GM23248 (cell line): ENCODE data around the gene NIPBL. TPM values are rescaled to one million over a fixed set of nuclear protein-coding genes. Genes with fewer than 3 reads are reported as not detected.

Source experiments
- DNase-seq: peaks from one replicate; pipeline ENCODE4 v3.0.0-alpha.2; 2015
- H2AFZ ChIP-seq: fragments of 200-600 bp; sonication (generic); 2 replicates; pipeline ENCODE4 v1.6.1; 2016; ENCODE audit warnings: antibody characterized with exemption
- H3F3A ChIP-seq: fragments of 200-600 bp; sonication (generic); 2 replicates; pipeline ENCODE4 v1.6.1; 2016; ENCODE audit warnings: mild to moderate bottlenecking, antibody characterized with exemption, mixed run types; ENCODE audit not compliant: insufficient read depth
- H3K27ac ChIP-seq: fragments of 200-600 bp; sonication (generic); 2 replicates; pipeline ENCODE4 v1.5.1; 2016; ENCODE audit warnings: mild to moderate bottlenecking
- H3K27me3 ChIP-seq: fragments of 200-600 bp; sonication (generic); replicated peaks from 2 replicates; pipeline ENCODE4 v1.6.1; 2016; ENCODE audit warnings: mild to moderate bottlenecking; ENCODE audit not compliant: insufficient read depth
- H3K36me3 ChIP-seq: fragments of 200-600 bp; sonication (generic); 2 replicates; pipeline ENCODE4 v1.6.1; 2016; ENCODE audit warnings: low read depth, mild to moderate bottlenecking
- H3K4me1 ChIP-seq: fragments of 200-600 bp; sonication (generic); 2 replicates; pipeline ENCODE4 v1.6.1; 2016; ENCODE audit warnings: mild to moderate bottlenecking; ENCODE audit not compliant: insufficient read depth
- H3K4me2 ChIP-seq: fragments of 200-600 bp; sonication (generic); one replicate; pipeline ENCODE4 v1.6.1; 2016; ENCODE audit warnings: mild to moderate bottlenecking; ENCODE audit not compliant: unreplicated experiment
- H3K4me3 ChIP-seq: fragments of 200-600 bp; sonication (generic); 2 replicates; pipeline ENCODE4 v1.5.1; 2016; ENCODE audit warnings: mild to moderate bottlenecking
- H3K79me2 ChIP-seq: fragments of 200-600 bp; sonication (generic); 2 replicates; pipeline ENCODE4 v1.6.1; 2016; ENCODE audit warnings: mild to moderate bottlenecking; ENCODE audit not compliant: insufficient read depth
- H3K9ac ChIP-seq: fragments of 200-600 bp; sonication (generic); 2 replicates; pipeline ENCODE4 v1.6.1; 2016; ENCODE audit warnings: mild to moderate bottlenecking
- H3K9me2 ChIP-seq: fragments of 200-600 bp; sonication (generic); 2 replicates; pipeline ENCODE4 v1.6.1; 2016; ENCODE audit warnings: mixed run types, mild to moderate bottlenecking, moderate library complexity; ENCODE audit not compliant: insufficient read depth
- H3K9me3 ChIP-seq: fragments of 200-600 bp; sonication (generic); one replicate; pipeline ENCODE4 v1.6.1; 2017; ENCODE audit warnings: low read depth
- H4K20me1 ChIP-seq: fragments of 200-600 bp; sonication (generic); 2 replicates; pipeline ENCODE4 v1.6.0; 2016; ENCODE audit not compliant: insufficient read depth
- EZH2 ChIP-seq: fragments of 200-600 bp; sonication (generic); IDR thresholded peaks from 2 replicates; pipeline ENCODE4 v1.6.1; 2018; ENCODE audit warnings: antibody characterized with exemption, mild to moderate bottlenecking; ENCODE audit not compliant: insufficient read depth, poor library complexity, severe bottlenecking
- EZH2phosphoT487 ChIP-seq: fragments of 200-600 bp; sonication (generic); IDR thresholded peaks from 2 replicates; pipeline ENCODE4 v1.6.1; 2018; ENCODE audit warnings: antibody characterized with exemption, moderate library complexity, mild to moderate bottlenecking, low read depth; ENCODE audit not compliant: insufficient read depth
- WGBS, 2 experiments: methylation state at CpG; one replicate each; pipeline ENCODE4 v1.1.6; 2015 to 2017; ENCODE audit warnings: low lambda C conversion rate in 2 of 2, low coverage in 1 of 2; ENCODE audit errors: missing lambda C conversion rate in 2 of 2; 5-methylcytosine and 5-hydroxymethylcytosine counted together
- in situ Hi-C: fragments of 300-500 bp; cut with MboI; formaldehyde crosslinking; loops from 2 replicates; pipeline ENCODE4 v1.15.0; 2020
- polyA plus RNA-seq: library from polyadenylated mRNA; unstranded; fragments of >200 nt; fragmentation: Nextera tagmentation; extraction: Ambion mirVana; gene quantifications from 2 replicates; pipeline ENCODE4 v1.2.1, GENCODE V29; 2016
- total RNA-seq: library from RNA; depleted of rRNA; stranded (reverse); fragments of >200 nt; shearing (Covaris generic); gene quantifications from 2 replicates; pipeline ENCODE4 v1.2.3, GENCODE V29; 2014

Gene NIPBL
- total and polyA plus RNA-seq, 2 experiments from 2014 or later = 12.5 to 15.7 TPM

GRCh38 chr5:36985387-36985786, 108.8 kb downstream of the NIPBL start:
- in situ Hi-C loops = no loop called here
- whole genome bisulfite sequencing, 2 experiments = 90 to 91% methylated on average over 10 of the region's 10 CpGs
- Histone ChIP-seq H3K9me3 (no peaks in the 10 kb centered on the region), H3K79me2 (peaks cover 94% of the 10 kb centered on the region), H3K4me2 (no peak overlapping the region), H3K27me3 (no peaks in the 10 kb centered on the region), H3K27ac (no peak overlapping the region), H4K20me1 (no peaks in the 10 kb centered on the region), H3K9ac (no peak overlapping the region), H2AFZ (no peak overlapping the region), H3K9me2 (no peaks in the 10 kb centered on the region), H3K36me3 (peaks cover 19% of the 10 kb centered on the region), H3F3A (peaks cover 14% of the 10 kb centered on the region), H3K4me3 (no peak overlapping the region), H3K4me1 (peaks cover 20% of the 10 kb centered on the region)
- no peak for TF ChIP-seq EZH2
- no peak for TF ChIP-seq EZH2phosphoT487
- no peak for DNase-seq

- Histone ChIP-seq H3K9me2 (no peaks in the 10 kb centered on the region), H2AFZ (no peak overlapping the region), H3K79me2 (peaks cover 96% of the 10 kb centered on the region), H3K36me3 (peaks cover 19% of the 10 kb centered on the region), H3K4me3 (no peak overlapping the region), H3K27ac (no peak overlapping the region), H4K20me1 (no peaks in the 10 kb centered on the region), H3K4me2 (no peak overlapping the region), H3K27me3 (no peaks in the 10 kb centered on the region), H3K9me3 (no peaks in the 10 kb centered on the region), H3K4me1 (0 out of 2 replicates have a peak, but pooled peaks cover 1% of the 10 kb centered on the region), H3F3A (no peaks in the 10 kb centered on the region), H3K9ac (no peak overlapping the region)
- WGBS, 2 experiments = 92 to 97% methylated on average over 1 of the region's 1 CpG
- in situ Hi-C loops = no loop called here
- no peak for DNase-seq
- no peak for TF ChIP-seq EZH2
- no peak for TF ChIP-seq EZH2phosphoT487
Measured at GRCh38 chr5:36988396-36988795, 111.8 kb downstream of the NIPBL start.

- DNase-seq = no peak
- H3K79me2 ChIP-seq = peaks cover 17% of the 10 kb centered on the region
- H4K20me1 ChIP-seq = no peaks in the 10 kb centered on the region
- H3K9me3 ChIP-seq = no peaks in the 10 kb centered on the region
- in situ Hi-C loops = no loop called here
- no peak overlapping the region for H3K4me2 ChIP-seq
- no peak overlapping the region for H3K27ac ChIP-seq
- no peaks in the 10 kb centered on the region for H3K27me3 ChIP-seq
- H3K4me3 ChIP-seq = no peak overlapping the region
- H2AFZ ChIP-seq = no peak overlapping the region
- peaks cover 6% of the 10 kb centered on the region; the same call in 1 of the 2 replicates for H3F3A ChIP-seq
- WGBS, 2 experiments = 100% methylated on average over 1 of the region's 1 CpG
- H3K9me2 ChIP-seq = no peaks in the 10 kb centered on the region; the same call in 1 of the 2 replicates
- no peak overlapping the region for H3K9ac ChIP-seq
- H3K4me1 ChIP-seq = no peaks in the 10 kb centered on the region
- peaks cover 48% of the 10 kb centered on the region for H3K36me3 ChIP-seq
- TF ChIP-seq EZH2 = no peak
- no peak for TF ChIP-seq EZH2phosphoT487
Measured at GRCh38 chr5:36998578-36998977, 122.0 kb downstream of the NIPBL start.

GRCh38 chr5:37002176-37002751, 125.7 kb downstream of the NIPBL start:
- no peak for DNase-seq
- H3F3A ChIP-seq = peaks cover 25% of the 10 kb centered on the region
- H3K79me2 ChIP-seq = no peaks in the 10 kb centered on the region
- no peaks in the 10 kb centered on the region for H4K20me1 ChIP-seq
- no peak overlapping the region for H2AFZ ChIP-seq
- 80% methylated on average over 1 of the region's 1 CpG for whole genome bisulfite sequencing, 2 experiments
- no peak for TF ChIP-seq EZH2phosphoT487
- no peak for TF ChIP-seq EZH2
- no peak overlapping the region for H3K4me2 ChIP-seq
- no peaks in the 10 kb centered on the region for H3K9me2 ChIP-seq
- no peaks in the 10 kb centered on the region for H3K27me3 ChIP-seq
- no peak overlapping the region for H3K9ac ChIP-seq
- no peaks in the 10 kb centered on the region for H3K9me3 ChIP-seq
- H3K4me1 ChIP-seq = peaks cover 14% of the 10 kb centered on the region
- H3K36me3 ChIP-seq = peaks cover 44% of the 10 kb centered on the region
- H3K4me3 ChIP-seq = no peak overlapping the region
- no peak overlapping the region for H3K27ac ChIP-seq
- in situ Hi-C loops = loop anchor here (10.0 kb wide), 1 partner anchor 267 kb away; no protein-coding TSS in a partner anchor
